HG02870 (cell line): ENCODE measurements around the gene GFOD2.

Experiments used
- ATAC-seq: cut with Tn5 transposase; IDR thresholded peaks from one replicate; pipeline ENCODE4 v1.9.1; 2021; ENCODE audit warnings: mild to moderate bottlenecking, moderate library complexity; ENCODE audit not compliant: unreplicated experiment

Gene GFOD2

DNA sequence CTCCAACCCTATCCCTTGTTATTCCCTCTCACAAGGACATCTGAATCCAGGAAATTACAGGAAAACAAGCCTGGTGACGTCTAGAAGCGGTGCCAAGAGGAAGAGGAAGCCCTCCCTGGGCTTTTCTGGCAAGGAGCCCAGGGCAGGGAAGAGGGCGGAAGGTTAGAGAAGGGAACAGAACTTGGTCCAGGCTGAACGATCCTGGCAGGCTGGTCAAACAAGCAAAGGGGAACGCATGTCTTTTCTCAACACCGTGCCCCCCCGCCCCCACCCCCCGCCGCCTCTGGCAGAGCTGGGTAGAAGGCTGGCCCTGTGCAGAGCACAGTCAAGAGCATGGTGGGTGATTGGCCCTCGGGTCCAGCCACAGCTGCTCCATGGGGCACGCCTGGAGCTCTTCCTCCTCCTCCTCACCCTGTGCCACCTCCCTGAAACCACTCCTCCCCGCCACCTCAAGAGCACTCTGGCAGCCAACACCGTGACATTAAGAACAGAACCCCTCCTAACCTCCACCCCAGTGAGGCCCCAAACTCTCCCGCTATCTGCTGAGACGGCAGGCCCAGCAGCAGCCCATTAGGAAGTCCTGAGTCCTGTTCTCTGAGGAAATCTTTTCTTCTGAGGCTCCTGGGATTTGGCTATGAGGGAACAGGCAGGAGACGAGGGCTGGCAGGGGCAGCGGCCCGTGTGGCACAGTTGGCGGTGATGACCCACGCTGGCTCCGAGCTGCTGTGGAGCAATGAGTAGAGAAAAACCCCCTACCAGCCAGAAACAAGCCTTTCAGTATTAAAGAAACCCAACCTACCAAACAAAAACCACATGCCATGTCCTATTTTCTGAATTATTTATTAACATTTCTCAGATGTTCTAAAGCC is 45.2 kb downstream of the GFOD2 start:
- no peak for ATAC-seq

DNA sequence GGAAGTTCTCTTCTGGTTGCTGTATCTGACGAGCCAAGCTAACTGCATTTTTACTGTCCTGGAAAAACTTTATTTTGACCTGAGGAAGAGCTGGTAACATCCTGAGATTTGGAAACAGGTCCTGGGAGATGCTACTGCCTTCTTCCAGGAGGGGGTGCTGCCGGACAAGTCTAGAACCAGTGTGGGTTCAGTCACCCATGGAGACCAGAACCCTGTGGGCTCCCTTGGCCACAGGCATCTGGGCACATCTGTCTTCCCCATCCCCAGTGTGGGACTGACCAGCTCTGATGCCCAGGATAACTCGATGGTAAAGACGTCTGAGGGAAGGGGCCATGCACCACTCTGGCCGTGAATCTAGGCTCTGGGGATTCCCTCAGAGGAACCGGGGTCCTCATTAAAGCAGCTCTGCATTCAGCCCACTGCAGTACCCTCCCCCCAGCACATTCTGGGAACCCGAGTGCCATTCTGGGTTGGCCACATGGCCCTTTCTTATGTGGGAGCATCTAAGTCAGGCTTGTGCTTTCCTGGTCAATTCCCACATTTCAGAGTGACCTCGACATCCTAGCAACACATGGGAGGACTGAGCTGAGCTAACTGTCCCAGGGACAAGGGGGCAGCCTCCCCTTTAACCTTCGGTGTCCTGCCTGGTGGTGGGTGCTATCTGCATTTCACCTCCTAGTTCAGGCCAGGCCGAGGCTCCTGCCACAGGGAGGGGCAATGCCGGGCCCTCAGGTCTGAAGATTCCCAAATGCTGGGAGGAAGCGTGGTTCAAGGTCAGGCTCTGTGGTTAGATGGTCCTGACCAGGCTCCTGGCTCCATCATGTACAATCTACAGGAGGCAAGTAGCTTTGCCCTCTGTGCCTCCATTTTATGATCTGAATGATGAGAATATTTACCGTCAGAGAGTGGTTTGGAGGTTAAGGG is 46.1 kb downstream of the GFOD2 start:
- ATAC-seq, result no peak

DNA sequence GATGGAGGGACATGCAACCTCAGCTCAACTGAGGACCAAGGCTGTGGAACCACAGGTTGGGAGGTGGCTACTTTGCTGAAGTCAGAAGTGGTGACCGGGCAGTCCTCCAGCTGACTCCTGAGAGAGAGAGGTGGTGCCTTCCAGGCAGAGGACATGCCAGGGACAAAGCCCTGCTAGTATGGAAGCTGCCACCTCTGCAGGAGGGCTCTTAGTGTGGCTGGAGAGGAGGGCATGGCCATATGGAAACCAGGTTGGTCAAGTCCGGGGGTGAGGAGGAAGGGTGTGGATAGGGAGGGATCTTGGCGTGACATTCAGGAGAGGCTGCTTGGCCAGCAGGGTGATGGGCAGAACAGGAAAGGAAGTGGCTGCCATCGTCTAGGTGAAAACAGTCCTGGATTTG is 46.8 kb downstream of the GFOD2 start:
- no peak for ATAC-seq

DNA sequence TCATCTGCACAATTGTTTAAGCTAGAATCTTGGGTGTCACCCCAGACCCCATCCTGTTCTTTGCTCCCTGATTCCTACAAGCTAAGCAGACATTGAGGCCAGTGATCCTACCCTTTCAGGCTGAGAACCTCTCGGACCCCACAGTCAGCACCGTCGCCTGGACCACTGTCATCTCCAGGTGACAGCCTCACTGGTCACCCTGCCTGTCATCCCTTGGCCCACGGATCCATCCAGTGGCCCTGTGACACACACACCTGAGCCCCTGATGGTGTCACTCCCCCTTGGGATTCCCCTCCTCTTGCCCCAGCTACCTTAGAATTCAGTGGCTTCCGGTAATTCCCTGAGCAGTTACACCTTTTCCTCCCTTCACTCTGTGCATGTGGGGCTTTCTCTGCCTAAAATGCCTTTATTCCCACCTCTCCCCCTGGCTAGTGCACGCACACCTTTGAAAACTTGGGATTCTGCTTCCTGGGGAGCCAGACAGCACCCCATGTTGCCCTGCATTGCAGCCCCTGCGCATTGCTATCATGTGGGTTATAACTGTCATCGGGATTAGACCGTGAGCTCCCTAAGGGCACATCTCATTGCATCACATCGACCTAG is 49.5 kb downstream of the GFOD2 start:
- ATAC-seq, result no peak

DNA sequence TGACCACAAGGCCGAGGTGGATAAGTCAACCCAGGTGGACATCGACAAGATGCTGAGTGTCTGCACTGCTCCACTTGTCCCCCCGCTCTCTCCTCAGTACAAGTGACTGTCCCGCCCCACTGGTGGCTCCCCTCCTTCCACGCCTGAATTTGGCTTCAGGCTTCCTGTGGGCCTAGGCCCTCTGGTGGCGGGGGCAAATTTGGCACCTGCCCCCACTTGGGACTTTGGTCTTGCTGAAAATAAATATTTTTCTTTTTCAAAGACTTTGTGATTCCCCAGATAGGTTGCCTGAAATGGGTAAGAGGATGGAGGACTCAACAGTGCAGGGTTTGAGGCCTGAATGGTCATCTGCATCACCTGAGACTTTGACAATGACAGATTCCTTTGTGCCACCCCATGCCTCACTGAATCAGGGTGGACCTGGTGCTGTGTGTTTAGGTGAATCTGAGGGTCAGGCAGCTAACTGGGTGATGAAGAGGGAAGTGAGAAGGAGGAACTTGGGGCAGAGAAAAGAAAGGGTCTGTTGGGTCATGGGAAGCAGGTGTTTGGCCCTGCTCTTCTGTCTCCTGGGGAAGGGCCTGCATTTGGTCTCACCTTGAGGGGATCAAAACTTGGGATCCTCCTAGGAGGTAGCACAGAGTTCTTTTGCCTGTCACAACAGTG is 50.5 kb downstream of the GFOD2 start:
- no peak for ATAC-seq

DNA sequence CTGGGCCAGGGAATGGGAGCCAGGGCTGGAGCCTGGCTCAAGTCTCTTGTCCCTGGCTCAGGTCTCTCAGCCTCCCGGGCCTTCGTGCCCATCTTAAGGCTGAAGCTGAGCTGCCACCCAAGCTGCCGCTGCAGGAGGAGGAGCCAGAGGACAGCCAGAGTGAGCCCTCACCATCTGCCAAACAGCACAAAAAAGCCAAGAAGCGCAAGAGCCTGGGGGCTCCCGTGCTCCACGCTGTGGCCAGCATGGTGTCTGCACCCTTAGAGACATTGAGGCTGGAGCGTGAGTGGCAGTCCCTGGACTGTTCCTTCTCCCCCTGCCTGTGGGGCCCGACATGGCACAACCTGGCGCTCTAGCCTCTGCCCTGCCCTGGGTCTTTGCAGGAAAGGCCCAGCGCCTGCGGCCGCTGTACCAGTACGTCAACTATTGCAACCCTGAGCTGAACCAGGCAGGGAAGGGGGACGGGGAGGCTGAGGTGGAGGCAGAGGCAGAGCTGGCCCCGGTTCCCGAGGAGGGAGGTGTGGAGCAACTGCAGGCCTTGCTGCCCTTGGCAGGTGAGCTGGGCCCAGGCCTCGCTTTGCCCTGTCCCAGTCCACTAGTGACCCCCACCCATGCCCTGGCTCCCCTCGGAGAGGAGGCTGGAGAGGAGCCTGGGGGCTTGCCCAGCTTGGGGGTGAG is 51.2 kb downstream of the GFOD2 start:
- ATAC-seq, result peak; percentile 66

DNA sequence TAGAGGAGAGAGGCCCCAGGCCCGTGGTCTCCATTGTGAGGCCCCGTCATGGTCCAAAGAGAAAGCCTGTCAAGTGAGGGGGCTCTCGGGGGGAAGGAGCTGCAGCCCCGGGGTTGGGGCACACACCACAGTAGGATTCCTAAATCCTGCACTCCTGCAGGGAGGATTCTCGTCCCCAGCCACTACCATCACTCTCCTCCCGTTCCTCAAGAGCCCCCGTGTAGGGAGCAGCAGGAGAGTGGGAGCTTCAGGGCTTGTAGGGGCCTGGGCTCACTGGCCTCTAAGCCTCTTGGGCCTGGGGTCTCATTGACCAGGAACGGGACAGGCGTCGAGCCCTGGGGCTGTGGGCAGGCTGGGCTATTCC is 51.7 kb downstream of the GFOD2 start:
- ATAC-seq, result no peak

DNA sequence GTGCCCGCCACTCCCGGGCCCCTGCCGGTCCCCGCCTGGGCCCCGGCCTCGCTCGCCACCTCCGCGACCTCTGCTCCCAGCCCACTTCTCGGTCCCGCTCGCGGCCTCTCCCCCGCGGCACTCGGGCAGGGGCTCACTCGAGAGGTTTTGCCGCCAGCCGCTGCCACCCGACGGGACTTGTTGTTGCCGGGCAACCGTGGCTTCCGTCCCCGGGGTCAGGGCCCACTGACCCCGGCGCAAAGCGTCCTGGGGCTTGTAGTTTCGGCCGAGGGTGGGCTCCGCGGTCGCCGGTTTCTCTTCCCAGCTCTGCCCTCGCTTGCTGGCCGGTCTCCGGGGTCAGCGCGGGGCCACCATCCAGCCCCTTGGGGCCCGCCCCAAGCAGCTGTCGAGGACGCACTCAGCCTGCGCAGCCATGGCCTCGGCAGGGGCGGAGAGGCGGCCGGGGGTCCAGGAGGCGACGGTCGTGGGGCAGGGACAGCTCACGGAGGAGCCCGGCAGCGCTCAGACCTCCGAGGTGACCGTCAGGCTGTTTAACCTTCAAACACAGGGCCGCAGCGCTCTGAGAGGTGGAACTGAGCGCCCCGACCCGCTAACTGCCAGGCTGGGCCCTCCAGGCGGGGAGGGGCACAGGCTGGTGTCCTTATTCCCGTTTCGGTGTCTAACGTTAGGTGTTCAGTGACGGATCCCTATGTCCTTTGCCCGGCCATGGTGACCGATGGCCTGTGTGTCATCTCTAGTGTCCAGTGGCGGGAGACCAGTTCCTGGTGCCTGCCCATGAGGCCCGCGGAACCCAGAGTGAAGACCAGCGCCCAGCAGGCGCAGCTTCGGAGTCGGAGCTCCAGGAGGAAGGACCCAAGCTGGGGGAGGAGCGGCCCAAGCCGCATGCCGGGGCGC is 52.3 kb downstream of the GFOD2 start, which contains the start of the genes C16orf86 and ENKD1:
Gene C16orf86, plus strand, starts transcription at position 256 of the 894 bp plus-strand sequence. Its CDS starts 157 bp downstream, at position 413.
Gene ENKD1, minus strand, starts transcription at position 192 of the 894 bp plus-strand sequence. CDS start 308 bp downstream, outside the sequence.
- ATAC-seq, result peak; percentile 56

DNA sequence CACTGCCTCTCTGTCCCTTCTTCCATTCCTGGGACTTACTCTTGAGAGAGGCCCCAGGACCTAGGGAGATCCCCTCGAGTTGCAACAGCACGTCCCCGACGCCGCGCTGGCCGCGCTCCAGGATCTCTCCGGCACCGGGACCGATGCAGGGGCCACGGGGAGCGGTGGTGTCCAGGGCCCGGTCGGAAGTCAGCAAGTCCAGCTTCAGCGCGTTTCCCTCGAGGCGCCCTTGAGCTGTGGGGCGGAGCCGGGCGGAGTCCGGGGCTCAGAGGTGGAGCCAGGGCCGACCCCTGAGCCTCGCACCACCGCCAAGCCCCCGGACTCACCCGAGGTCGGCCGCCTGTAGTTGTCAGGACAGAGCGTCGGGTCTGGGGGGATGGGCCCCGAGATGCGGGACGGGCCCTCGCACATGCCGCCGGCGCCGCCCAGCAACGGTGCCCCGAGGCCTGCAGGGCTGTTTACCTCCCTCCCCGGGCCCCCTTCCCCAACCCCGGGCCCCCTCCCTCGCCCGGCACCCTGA is 53.0 kb downstream of the GFOD2 start:
- no peak for ATAC-seq

DNA sequence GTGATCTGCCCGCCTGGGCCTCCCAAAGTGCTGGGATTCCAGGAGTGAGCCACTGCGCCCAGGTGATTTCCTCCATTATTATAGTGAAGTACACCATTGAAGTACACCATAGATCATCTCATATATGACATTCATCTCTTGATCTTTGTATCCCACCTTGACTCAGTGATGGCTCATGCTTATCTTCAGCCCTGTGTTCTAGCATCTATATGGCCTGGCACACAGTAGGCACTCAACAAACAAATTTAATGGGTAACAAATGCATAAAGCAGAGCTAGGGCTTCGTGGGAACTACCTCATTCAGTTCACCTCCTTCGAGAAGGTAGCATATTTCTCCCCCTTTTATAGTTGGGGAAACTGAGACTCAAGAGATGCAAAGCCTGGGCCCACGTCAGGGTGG is 53.5 kb downstream of the GFOD2 start:
- ATAC-seq, result no peak

DNA sequence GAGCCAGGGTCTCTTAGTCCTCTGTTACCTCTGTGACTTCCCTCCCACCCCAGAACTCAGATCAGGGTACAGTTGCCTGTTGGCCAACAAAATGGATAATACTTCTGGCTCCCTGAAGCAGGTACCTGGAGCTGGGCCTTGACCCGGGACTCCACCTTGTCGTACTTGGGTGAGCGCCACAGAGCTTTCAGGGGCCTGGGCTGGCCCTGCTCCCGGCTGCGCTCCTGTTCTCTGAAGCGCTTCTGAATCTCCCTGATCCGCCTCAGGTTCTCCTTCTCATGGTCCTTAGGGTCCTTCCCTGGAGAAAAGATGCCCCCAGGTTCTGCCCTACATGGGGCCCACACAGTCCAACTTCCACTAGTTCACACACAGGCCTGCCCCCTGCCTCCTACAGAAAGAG is 54.2 kb downstream of the GFOD2 start:
- ATAC-seq, result no peak

DNA sequence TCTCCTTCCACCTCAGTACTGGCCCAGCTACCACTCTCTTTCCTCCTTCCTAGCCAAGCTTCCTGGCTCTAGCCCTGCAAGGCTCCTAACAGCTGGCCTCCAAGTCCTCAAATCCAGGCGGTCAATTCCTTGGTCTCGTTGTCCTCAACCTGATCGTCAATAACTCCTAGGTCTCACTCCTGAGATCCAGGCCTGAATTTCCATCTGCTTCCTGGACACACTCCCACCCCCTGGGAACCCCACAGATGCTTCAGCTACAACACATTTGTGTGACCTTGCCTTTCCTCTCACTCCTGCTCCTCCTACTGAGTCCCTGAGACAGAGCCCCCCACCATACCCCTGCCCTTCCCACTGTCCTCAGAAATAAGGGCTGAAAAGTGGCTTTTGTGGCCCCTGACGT is 54.9 kb downstream of the GFOD2 start:
- ATAC-seq, result no peak

DNA sequence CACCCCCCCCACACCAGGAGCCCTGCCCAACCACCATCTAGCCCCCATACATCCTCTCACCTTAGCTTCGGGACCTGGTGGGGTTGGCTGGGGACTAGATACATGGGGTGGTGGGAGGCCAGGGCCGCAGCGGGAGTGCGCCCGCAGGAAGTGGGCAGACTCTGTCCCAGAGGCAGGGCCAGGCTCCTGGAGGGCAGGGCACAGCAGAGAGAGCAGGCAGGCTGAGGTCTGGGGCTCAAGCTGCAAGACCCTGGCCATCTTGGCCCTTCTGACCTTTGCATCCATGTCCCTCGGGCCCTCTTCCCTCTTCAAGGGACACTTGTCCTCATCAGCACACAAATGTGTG is 55.3 kb downstream of the GFOD2 start:
- no peak for ATAC-seq

DNA sequence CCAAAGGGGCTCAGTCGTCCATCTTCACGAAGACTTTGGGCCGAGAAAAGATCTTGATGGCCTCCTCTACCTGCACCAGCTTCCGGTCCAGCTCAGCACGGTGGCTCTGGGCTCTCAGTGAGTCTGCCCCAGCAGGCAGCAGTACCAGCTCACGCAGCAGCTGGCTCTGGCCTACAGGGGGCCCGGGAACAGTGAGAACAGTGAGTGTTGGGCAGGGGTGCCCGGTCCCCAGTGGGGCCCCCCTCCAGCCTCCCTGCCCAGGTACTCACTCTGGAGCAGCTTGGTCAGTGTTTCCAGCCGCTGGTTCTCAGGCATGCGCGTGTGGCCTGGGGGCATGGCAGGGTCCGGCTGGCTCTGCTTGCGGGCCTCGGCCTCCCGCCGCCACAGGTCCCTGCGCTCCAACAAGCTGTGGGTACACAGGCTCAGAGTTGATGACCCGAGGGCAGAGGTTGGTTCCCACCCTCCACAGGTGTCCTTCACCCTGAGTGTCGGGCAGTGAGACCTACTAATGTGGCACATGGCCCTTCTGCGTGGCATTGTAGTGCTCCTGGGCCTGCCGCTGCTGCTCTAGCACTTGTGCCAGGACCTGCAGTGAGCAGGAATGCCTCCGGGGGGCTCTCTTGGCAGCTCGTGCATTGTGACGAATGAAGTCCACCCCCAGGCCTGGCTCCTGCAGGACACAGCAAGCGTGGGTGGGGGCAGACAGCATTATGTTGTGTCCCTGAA is 55.8 kb downstream of the GFOD2 start:
- ATAC-seq, result no peak

DNA sequence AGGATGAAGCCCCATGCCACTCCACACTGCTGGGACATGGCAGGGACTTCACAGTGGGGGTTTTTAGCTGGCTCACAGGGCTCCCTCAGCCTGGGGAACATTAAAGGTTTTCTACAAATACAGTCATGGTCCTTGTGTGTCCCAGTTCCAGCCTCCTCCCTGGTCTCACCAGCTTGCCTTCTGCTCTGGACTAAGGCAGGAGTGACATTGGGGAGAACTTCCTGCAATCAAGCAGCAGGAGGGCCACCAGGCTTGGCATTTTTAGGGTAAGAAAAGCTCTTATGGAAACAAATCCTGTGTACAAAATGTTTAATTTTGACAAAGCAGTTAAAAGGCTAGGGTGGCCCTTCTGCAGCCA is 56.5 kb downstream of the GFOD2 start:
- ATAC-seq, result no peak

DNA sequence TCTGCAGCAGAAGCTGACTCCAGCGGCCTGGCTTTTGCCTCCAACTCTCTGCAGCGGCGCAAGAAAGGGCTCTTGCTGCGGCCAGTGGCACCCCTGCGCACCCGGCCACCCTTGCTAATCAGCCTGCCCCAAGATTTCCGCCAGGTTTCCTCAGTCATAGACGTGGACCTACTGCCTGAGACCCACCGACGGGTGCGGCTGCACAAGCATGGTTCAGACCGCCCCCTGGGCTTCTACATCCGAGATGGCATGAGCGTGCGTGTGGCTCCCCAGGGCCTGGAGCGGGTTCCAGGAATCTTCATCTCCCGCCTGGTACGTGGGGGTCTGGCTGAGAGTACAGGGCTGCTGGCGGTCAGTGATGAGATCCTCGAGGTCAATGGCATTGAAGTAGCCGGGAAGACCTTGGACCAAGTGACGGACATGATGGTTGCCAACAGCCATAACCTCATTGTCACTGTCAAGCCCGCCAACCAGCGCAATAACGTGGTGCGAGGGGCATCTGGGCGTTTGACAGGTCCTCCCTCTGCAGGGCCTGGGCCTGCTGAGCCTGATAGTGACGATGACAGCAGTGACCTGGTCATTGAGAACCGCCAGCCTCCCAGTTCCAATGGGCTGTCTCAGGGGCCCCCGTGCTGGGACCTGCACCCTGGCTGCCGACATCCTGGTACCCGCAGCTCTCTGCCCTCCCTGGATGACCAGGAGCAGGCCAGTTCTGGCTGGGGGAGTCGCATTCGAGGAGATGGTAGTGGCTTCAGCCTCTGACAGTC is 57.0 kb downstream of the GFOD2 start:
- ATAC-seq, result no peak

DNA sequence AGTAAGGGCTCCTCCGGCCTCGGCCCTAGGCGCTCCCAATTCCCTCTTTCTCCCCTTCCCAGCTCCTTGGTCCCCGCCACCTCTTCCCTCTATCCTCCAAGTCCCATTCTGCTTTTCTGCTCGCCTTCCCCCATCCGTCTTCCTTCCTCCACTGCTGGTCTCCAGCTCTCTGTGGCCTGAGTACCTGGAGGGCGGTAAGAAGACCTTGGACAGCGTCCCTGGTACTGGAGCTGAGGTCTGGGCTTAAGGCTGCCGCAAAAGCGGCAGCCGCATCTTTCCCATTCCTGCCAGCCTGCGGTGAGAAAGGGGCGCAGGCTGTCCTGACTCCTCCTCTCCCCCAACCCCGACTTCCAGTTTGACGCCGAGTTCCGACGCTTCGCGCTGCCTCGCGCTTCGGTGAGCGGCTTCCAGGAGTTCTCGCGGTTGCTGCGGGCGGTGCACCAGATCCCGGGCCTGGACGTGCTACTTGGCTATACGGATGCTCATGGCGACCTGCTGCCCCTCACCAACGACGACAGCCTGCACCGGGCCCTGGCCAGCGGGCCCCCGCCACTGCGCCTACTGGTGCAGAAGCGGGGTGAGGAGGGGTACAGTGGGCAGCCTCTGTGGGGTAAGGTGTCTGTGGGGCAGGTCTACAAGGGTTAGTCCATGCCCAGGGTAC is 57.9 kb downstream of the GFOD2 start:
- no peak for ATAC-seq
